EL (cell line): ENCODE measurements around the gene GLI3.

Experiments
- DNase-seq: peaks from one replicate; pipeline ENCODE4 v3.0.0-alpha.2; 2016

The GLI3 gene

GRCh38 chr7:42137941-42138340 lies 99.1 kb downstream of the GLI3 start:
- no peak for DNase-seq

- DNase-seq, result no peak
Measured at GRCh38 chr7:42137431-42137830, 99.6 kb downstream of the GLI3 start.

GRCh38 chr7:42135728-42136127 lies 101.3 kb downstream of the GLI3 start:
- no peak for DNase-seq

- DNase-seq, result no peak
Measured at GRCh38 chr7:42134276-42134876, 102.6 kb downstream of the GLI3 start.

GRCh38 chr7:42133321-42133720 lies 103.7 kb downstream of the GLI3 start:
- no peak for DNase-seq

GRCh38 chr7:42128703-42129102 lies 108.3 kb downstream of the GLI3 start:
- DNase-seq, result peak; percentile 9

- DNase-seq, result no peak
Measured at GRCh38 chr7:42127232-42127622, 109.8 kb downstream of the GLI3 start.

GRCh38 chr7:42126475-42127231 lies 110.4 kb downstream of the GLI3 start:
- no peak for DNase-seq

GRCh38 chr7:42125321-42125720 lies 111.7 kb downstream of the GLI3 start:
- no peak for DNase-seq

GRCh38 chr7:42123716-42124115 lies 113.3 kb downstream of the GLI3 start:
- DNase-seq, result no peak

- DNase-seq, result no peak
Measured at GRCh38 chr7:42120191-42120590, 116.8 kb downstream of the GLI3 start.

GRCh38 chr7:42117201-42117600 lies 119.8 kb downstream of the GLI3 start:
- no peak for DNase-seq

GRCh38 chr7:42115795-42116194 lies 121.2 kb downstream of the GLI3 start:
- DNase-seq, result no peak

- no peak for DNase-seq
Measured at GRCh38 chr7:42110333-42110732, 126.7 kb downstream of the GLI3 start.

- DNase-seq, result no peak
Measured at GRCh38 chr7:42108803-42109528, 128.0 kb downstream of the GLI3 start.

GRCh38 chr7:42107484-42108240 lies 129.3 kb downstream of the GLI3 start:
- peak; percentile 65 for DNase-seq

GRCh38 chr7:42106562-42106961 lies 130.4 kb downstream of the GLI3 start:
- DNase-seq, result no peak

- DNase-seq, result no peak
Measured at GRCh38 chr7:42105554-42106358, 131.3 kb downstream of the GLI3 start.

GRCh38 chr7:42104694-42105093 lies 132.3 kb downstream of the GLI3 start:
- no peak for DNase-seq

GRCh38 chr7:42104231-42104630 lies 132.8 kb downstream of the GLI3 start:
- DNase-seq, result no peak

GRCh38 chr7:42103456-42103855 lies 133.6 kb downstream of the GLI3 start:
- DNase-seq, result no peak

GRCh38 chr7:42103020-42103419 lies 134.0 kb downstream of the GLI3 start:
- DNase-seq, result no peak
